T-helper 2 cell treated with Interferon-gamma antibody and Interleukin-4, amounts not matched to agents 5 μg/mL and 100 μg/mL, for 36 hours (primary cell): ENCODE data around the gene IL18BP.
A peak's percentile ranks its signal among the peaks of the same experiment; 100 is the strongest.

Source experiments
- DNase-seq: peaks from one replicate; pipeline ENCODE4 v3.0.0; 2021; ENCODE audit warnings: low spot score
- H3K27ac Mint-ChIP-seq: one replicate; pipeline ENCODE4 v1.8.0; 2021; ENCODE audit warnings: mild to moderate bottlenecking, mixed read lengths
- H3K27me3 Mint-ChIP-seq: one replicate; pipeline ENCODE4 v1.8.0; 2021; ENCODE audit warnings: low read depth, mixed read lengths
- H3K36me3 Mint-ChIP-seq: one replicate; pipeline ENCODE4 v1.8.0; 2021; ENCODE audit warnings: low read depth, mixed read lengths
- H3K4me1 Mint-ChIP-seq: one replicate; pipeline ENCODE4 v1.8.0; 2021; ENCODE audit warnings: low read depth, mixed read lengths
- H3K4me3 Mint-ChIP-seq: one replicate; pipeline ENCODE4 v1.8.0; 2022; ENCODE audit warnings: mild to moderate bottlenecking, moderate library complexity, mixed read lengths
- H3K9me3 Mint-ChIP-seq: one replicate; pipeline ENCODE4 v1.8.0; 2021; ENCODE audit warnings: mixed read lengths

IL18BP gene

DNA sequence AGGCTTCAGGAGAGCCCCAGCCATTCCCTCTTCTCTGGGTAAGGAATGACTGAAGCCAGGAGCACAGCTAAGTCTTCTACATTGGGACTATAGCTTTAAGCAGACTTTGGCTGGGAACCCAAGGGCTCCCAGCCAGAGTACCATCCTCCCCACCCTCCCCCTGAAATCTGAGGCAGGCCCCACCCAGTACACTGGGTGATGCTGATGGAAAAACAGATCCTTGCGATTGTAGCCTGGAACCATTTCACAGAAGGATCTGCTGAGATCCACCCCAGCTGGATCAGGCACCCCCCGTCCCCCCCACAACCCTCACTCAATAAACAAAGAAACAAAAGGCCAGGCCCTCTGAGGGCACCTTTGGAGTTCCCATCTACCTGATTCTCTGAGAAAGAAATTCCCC, 39.8 kb downstream of the IL18BP start:
- Mint-ChIP-seq H3K36me3 (peaks cover 30% of the 10 kb centered on the region), H3K9me3 (no peaks in the 10 kb centered on the region), H3K27me3 (no peaks in the 10 kb centered on the region), H3K4me3 (no peak overlapping the region), H3K4me1 (peaks cover 29% of the 10 kb centered on the region), H3K27ac (no peak overlapping the region)
- no peak for DNase-seq

DNA sequence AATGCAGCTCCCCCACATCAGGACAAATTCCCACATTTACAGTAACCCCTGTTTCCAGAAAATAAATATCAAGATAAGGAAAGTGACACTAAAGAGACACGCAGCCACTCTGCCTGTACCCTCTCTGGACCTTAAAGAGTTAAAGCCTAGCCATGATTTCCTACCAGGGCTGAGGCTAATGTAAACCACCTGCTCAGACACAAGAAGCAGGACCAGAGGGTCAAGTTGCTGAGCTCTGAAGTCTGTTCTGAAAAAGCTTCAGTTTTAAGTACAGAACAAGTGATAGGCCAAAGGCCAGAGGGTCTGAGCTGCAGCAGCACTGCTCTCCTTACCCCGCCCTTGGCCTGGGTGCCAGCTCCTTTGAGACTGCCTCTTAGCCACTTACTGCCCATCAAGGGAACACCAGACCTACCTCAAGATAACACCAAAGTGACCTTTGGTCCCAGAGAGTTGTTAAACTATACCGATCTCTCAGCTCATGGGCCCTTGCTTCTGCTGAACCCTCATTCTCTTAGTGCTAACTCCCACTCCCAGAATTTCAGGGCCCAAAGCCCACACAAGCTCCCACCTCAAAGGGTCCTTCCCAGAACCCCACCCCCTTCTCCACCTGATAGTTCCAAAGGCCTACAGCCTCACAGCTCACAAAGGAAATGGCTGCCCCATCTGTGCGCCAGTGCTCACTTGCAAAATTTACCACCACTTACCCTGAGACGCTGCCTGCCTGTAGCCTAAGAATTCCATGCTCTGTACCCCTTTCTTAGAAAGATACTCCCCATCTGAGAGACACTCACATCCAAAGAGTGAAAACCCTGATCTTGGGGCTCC, 40.5 kb downstream of the IL18BP start:
- peaks cover 34% of the 10 kb centered on the region for H3K4me1 Mint-ChIP-seq
- H3K36me3 Mint-ChIP-seq: peaks cover 26% of the 10 kb centered on the region
- no peak overlapping the region for H3K4me3 Mint-ChIP-seq
- H3K27ac Mint-ChIP-seq: no peak overlapping the region
- H3K27me3 Mint-ChIP-seq: no peaks in the 10 kb centered on the region
- DNase-seq: no peak
- H3K9me3 Mint-ChIP-seq: no peaks in the 10 kb centered on the region

DNA sequence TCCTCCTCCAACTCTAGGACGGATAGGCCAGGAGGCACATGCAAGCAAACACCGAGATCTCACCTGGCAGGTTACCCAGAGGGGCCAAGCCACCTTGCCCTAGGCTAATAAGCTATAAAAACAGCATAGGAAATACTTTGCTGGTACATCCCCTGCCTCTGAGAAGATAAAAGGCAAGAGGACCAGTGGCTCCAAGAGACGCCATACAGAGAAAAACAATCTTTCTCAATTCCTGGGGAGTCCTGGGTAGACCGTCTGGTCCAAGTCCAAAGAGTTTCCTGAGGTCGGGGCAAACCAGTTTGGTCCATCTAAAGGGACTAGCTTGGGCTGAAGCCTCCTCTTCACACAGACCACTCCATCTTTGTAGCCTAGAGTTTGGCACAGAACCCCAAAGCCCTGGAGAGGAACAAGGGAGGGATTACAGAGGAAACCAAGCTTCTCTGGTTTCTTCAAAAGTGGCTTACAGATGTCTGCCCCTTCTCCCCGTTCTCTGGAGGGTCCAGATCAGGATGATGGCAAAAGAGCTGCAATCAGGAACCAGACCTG, 41.2 kb downstream of the IL18BP start:
- DNase-seq: no peak
- Mint-ChIP-seq H3K27me3 (no peaks in the 10 kb centered on the region), H3K27ac (no peak overlapping the region), H3K4me3 (no peak overlapping the region), H3K36me3 (peaks cover 25% of the 10 kb centered on the region), H3K9me3 (no peaks in the 10 kb centered on the region), H3K4me1 (peaks cover 34% of the 10 kb centered on the region)

DNA sequence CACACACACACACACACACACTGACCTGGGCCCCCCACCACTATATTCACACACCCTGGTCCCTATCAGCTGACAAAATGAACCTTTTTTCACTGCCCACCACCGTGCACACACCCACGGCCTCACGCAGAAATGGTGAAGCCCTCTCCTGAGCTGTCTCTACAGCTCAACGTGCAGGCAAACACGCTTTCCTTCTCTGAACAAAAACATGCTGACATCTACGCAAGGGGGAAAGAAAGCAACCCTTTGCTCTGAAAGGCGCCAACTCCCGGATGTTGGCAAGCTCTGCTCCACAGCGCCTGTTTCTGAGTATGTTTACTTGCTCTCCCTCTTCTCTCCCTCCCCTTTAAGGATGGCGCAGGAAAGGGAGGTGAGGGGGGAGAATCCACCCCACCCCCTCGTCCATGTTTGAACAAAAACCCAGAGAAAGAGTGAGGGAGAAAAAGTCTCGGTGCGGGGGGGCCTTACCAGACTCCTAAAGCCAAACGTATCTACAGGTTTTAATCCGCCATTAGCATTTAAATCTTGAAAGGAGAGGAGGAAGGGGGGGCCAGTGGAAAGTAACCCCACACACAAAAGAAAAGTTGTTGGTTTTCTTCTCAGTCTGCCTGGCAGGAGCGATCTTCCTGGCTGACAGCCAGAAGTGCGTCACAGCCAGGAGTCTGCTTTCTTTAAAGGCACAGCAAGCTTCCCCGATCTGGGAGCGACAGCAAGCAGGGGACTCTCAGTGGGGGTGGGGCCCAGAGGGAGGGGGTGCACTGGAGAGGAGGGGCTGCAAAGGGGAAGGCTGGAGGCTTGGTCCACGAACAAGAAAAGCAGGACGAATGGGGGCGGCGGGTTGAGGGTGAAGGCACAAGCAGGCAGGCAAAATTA, 42.0 kb downstream of the IL18BP start:
- Mint-ChIP-seq H3K4me3 (no peak overlapping the region), H3K27me3 (no peaks in the 10 kb centered on the region), H3K4me1 (peaks cover 32% of the 10 kb centered on the region), H3K9me3 (no peaks in the 10 kb centered on the region), H3K36me3 (peaks cover 22% of the 10 kb centered on the region), H3K27ac (no peak overlapping the region)
- peak; percentile 46 for DNase-seq

DNA sequence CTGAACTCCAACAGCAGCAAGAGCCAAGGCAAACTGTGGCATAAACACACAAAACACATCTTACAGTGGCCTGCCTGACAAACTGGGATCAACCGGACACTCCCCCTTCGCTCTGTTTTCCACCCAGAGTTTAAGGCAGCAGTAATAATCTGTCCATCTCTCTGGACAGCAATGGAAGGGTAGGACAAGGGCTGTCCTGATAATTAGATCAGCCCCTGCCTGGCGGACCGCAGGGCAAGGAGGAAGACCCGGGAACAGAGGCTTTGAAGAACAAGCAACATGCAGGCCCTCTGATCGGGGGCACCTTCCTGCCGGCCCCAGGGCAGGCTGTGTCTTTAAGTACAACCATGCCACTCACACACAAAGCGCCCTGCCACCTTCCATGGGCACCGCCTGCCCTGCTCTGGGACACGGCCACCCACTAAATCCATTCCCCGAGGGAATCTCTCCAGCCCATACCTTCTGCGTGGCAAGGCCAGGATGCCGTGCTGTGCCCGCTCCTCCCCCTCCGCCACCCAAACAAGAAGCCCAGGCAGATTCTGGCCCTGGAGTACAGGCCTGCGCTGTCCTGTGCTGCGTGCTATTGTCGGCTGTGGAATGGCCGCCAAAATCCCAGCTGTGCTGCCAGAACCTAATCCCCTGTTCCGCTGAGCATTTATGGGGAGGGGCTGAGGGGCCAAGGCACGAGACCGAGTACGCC, 42.8 kb downstream of the IL18BP start:
- no peak overlapping the region for H3K27ac Mint-ChIP-seq
- peak; percentile 11 for DNase-seq
- H3K27me3 Mint-ChIP-seq: no peaks in the 10 kb centered on the region
- H3K9me3 Mint-ChIP-seq: no peaks in the 10 kb centered on the region
- H3K36me3 Mint-ChIP-seq: peaks cover 20% of the 10 kb centered on the region
- H3K4me1 Mint-ChIP-seq: peaks cover 27% of the 10 kb centered on the region
- no peak overlapping the region for H3K4me3 Mint-ChIP-seq

DNA sequence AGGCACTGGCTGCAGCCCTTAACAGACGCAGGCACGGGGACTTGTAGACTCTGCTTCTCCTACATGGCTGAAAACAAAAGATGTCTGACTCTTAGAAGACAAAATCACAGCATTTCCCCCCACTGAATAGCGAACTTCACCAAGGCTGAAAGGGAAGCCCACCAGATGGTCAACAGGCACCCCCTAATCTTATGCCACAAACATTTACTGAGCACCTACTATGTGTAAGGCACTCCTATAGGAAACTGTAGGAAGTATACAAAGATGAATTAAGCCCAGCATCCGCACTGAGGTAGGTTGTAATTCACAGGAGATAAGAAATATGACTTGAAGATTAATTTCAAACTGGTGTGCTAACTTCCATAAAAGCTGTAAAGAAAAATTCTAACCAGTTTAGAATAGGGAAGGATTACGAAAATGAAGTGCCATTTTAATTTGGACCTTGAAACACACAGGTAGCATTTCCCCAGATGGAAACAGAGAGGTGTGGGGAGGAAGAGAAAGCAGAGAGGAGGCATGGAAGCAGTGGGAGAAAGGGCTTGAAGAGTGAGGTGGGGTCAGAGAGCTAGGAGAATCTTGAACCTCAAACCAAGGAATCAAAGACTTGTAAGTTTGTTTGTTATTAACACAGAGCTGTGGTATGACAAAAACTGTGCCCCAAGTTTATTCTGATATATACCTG, 43.5 kb downstream of the IL18BP start:
- peaks cover 14% of the 10 kb centered on the region for H3K36me3 Mint-ChIP-seq

DNA sequence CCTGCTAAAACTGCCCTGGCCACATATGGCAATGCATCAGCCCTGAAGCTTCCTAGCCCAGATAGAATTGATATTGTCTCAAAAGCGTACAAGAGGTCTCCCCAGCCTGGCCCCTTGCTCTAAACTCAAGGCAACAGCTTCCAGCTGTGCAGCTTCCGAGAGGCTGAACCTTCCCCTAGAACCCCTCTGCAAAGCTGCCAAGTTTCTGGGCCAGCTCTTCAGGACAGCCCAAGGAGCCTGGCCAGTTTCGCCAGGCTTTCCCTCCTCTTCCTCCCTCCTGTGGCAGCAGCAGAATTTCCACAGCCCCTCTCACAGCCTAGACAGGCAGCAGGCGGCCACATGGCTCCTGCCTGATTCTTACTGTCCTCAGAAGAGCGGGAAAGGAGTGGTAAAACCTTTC, 47.1 kb downstream of the IL18BP start:
- Mint-ChIP-seq H3K36me3 (peaks cover 20% of the 10 kb centered on the region), H3K27ac (no peak overlapping the region), H3K4me3 (no peak overlapping the region), H3K4me1 (peaks cover 24% of the 10 kb centered on the region), H3K27me3 (no peaks in the 10 kb centered on the region), H3K9me3 (no peaks in the 10 kb centered on the region)
- no peak for DNase-seq

More for the DNA sequence above, 43.5 kb downstream of the IL18BP start:
- no peak overlapping the region for H3K27ac Mint-ChIP-seq
- no peak for DNase-seq
- no peak overlapping the region for H3K4me3 Mint-ChIP-seq
- H3K9me3 Mint-ChIP-seq: no peaks in the 10 kb centered on the region
- H3K27me3 Mint-ChIP-seq: no peaks in the 10 kb centered on the region
- peaks cover 27% of the 10 kb centered on the region for H3K4me1 Mint-ChIP-seq

DNA sequence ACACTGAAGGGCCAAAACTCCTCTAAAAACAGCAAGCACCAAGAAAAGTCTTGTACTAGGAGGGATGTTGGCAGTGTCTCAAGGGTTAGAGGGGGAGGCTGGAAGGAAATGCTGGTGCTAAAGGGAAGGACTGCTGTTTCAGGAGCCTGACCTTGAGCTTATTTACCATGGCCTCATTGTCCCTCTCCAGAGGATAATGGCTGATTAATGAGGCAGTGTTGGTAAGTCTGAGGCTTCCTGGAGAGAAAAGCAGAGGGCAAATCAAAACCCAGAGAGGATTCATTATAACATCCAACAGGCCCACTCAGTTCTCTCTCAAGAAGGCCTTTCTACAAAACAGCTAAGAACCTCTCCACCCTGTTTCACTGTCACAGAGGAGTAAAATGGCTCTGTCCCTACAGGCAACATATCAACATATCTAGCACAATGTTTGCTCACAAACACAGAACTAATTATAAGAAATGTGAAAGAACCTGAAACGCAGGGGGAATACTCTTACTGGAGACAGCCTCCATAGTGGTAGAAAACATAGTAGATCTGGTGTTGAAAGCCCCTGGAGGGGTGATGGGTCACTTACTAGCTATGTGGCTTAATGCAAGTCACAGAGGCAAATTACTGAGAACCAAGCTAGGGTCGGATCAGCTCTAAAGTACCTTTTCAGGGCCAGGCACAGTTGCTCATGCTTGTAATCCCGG, 50.2 kb downstream of the IL18BP start:
- Mint-ChIP-seq H3K4me1 (peaks cover 4% of the 10 kb centered on the region), H3K9me3 (no peaks in the 10 kb centered on the region), H3K4me3 (no peak overlapping the region), H3K27ac (no peak overlapping the region), H3K36me3 (peaks cover 21% of the 10 kb centered on the region), H3K27me3 (no peaks in the 10 kb centered on the region)
- DNase-seq: no peak
